NT2/D1 (cell line): ENCODE measurements around the gene PRPF6.

Source experiments
- YY1 ChIP-seq: IDR thresholded peaks from 2 replicates; pipeline ENCODE4 v1.6.1; 2011; ENCODE audit not compliant: insufficient read length, insufficient read depth
- ZNF274 ChIP-seq: IDR thresholded peaks from 2 replicates; pipeline ENCODE4 v1.6.1; 2011; ENCODE audit warnings: mild to moderate bottlenecking, low read depth, low read length

- TF ChIP-seq ZNF274 (no peak), YY1 (no peak)
These were observed 22.5 kb upstream of the PRPF6 start for GRCh38 chr20:63958471-63958870.
